Peyer's patch (tissue), 4 donors: ENCODE data around the gene OR8G5.
"Not testable (repeated sequence)": the region's sequence is repeated elsewhere in the genome, so short reads cannot be mapped to it uniquely, and the experiment has no call there.

Experiments used
- CTCF ChIP-seq, 6 experiments: fragments of 450-650 bp in 4 of 6; fragments of 200-600 bp in 2 of 6; sonication (generic) in 1 of 6; IDR thresholded peaks; one replicate each; pipeline ENCODE4 v1.5.1; 2017 to 2019; ENCODE audit warnings: antibody characterized with exemption in 6 of 6, mild to moderate bottlenecking in 3 of 6, moderate library complexity in 1 of 6
- POLR2A ChIP-seq, 2 donors: fragments of 450-650 bp; IDR thresholded peaks; one replicate each; pipeline ENCODE4 v1.5.1; 2017; ENCODE audit warnings: antibody characterized with exemption in 2 of 2, mild to moderate bottlenecking in 2 of 2, moderate library complexity in 2 of 2

- TF ChIP-seq CTCF, POLR2A (IDR thresholded peaks at IDR 0.05): not testable (repeated sequence)
These were observed 8.9 kb downstream of the OR8G5 start for GRCh38 chr11:124265041-124265440.
